ENCODE results near the gene FBXL7. TPM values are rescaled to one million over a fixed set of nuclear protein-coding genes. Genes with fewer than 3 reads are reported as not detected.

FBXL7 gene
- total and polyA plus RNA-seq, 2 experiments from 2014 or later = 4.5 to 15.2 TPM

DNA sequence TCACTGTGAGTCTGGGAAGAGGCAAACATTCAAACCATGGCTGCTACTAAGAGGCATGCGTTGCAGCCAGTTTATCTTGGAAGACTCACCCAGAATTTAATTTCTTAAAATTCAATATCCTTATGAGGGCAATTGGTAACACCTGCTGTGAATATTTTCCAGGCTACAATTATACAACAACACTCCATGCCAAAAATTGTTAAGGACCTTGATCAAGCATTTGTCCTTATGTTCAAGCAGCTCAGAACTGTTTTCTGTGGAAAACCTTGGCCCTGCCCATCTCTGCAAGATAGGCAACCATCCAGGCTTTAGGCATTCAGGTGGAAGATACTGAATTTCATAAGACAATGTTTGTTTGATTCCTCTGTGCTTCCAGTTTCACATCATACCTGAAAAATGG lies 327.8 kb downstream of the FBXL7 start (continued):
- TF ChIP-seq ETS1 (IDR thresholded peaks at IDR 0.05) = no peak

DNA sequence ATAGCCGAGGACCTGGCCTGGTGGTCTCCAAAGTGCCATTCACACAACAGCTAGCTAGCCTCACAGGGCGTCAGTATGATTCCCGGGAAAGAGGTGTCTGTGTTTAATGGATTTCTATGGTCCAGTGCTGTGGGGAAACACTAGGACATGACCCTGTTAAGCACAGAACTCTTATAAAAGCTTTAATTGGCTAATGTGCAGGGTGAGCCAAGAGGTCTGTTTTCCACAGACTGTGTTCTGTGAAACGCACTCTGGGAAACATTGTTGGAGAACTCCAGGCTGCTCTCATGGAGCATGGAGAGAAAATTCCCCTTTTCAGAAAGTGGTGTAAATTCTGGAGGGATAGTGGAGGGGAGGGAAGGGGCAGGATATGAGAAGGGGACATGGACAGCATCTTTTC lies 331.4 kb downstream of the FBXL7 start:
- no peaks in the 10 kb centered on the region for H3K36me3 Mint-ChIP-seq (ENCODE audit: low read depth)
- no peak overlapping the region for H3K4me3 Mint-ChIP-seq
- ATAC-seq = no peak
- peaks cover 2% of the 10 kb centered on the region for H3K27me3 Mint-ChIP-seq (ENCODE audit: insufficient read depth, low read depth, poor library complexity)
- no peak for DNase-seq (ENCODE audit: low spot score)
- no peaks in the 10 kb centered on the region for H3K9me3 Mint-ChIP-seq
- Histone ChIP-seq H3K4me2 (no peak overlapping the region), H3K4me3 (no peak overlapping the region), H2AFZ (no peak overlapping the region), H3K27ac (ENCODE audit: low read depth) (no peak overlapping the region), H3K36me3 (ENCODE audit: insufficient read depth) (no peaks in the 10 kb centered on the region), H4K20me1 (replicated peaks; ENCODE audit: insufficient read depth) (no peaks in the 10 kb centered on the region), H3F3A (replicated peaks; ENCODE audit: low read depth) (no peaks in the 10 kb centered on the region), H3K9me2 (ENCODE audit: insufficient read depth) (0 out of 2 replicates have a peak, but pooled peaks cover 4% of the 10 kb centered on the region), H3K27me3 (ENCODE audit: insufficient read depth) (no peaks in the 10 kb centered on the region), H3K79me2 (replicated peaks; ENCODE audit: insufficient read depth) (no peaks in the 10 kb centered on the region; the same call in 1 of the 2 replicates), H3K4me1 (ENCODE audit: insufficient read depth) (peaks cover 18% of the 10 kb centered on the region)
- H3K4me1 Mint-ChIP-seq = peaks cover 28% of the 10 kb centered on the region
- no peak overlapping the region for H3K27ac Mint-ChIP-seq
- TF ChIP-seq POLR2AphosphoS5 (IDR thresholded peaks at IDR 0.05; ENCODE audit: low read depth) (no peak), ZNF114 (CRISPR knock-in tag; IDR thresholded peaks at IDR 0.05) (no peak)
- TF ChIP-seq, protein P1, sequence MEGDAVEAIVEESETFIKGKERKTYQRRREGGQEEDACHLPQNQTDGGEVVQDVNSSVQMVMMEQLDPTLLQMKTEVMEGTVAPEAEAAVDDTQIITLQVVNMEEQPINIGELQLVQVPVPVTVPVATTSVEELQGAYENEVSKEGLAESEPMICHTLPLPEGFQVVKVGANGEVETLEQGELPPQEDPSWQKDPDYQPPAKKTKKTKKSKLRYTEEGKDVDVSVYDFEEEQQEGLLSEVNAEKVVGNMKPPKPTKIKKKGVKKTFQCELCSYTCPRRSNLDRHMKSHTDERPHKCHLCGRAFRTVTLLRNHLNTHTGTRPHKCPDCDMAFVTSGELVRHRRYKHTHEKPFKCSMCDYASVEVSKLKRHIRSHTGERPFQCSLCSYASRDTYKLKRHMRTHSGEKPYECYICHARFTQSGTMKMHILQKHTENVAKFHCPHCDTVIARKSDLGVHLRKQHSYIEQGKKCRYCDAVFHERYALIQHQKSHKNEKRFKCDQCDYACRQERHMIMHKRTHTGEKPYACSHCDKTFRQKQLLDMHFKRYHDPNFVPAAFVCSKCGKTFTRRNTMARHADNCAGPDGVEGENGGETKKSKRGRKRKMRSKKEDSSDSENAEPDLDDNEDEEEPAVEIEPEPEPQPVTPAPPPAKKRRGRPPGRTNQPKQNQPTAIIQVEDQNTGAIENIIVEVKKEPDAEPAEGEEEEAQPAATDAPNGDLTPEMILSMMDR (conservative IDR thresholded peaks at IDR 0.05; ENCODE audit: low read depth in 2 of 2) = no peak

DNA sequence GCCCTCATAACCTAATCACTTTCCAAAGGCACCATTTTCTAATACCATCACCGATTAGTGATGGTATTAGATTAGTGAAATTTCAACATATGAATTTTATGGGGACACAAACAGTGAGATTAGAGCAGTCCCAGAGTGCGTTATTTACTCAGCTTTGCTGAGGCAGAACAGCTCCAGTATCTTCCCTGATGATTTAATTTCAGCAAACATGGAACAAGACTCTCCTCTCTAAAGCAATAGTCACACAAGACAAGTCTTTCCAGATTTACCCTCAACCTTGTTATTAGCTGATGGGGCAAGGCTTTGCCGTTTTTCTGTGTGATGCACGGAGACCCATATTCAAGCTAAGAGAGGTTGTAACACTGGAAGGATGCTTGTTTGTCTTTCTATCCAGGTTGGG lies 333.4 kb downstream of the FBXL7 start:
- Mint-ChIP-seq H3K27ac (no peak overlapping the region; the same call in 1 of the 2 replicates), H3K36me3 (ENCODE audit: low read depth) (no peaks in the 10 kb centered on the region), H3K9me3 (no peaks in the 10 kb centered on the region), H3K4me3 (no peak overlapping the region), H3K27me3 (ENCODE audit: insufficient read depth, low read depth, poor library complexity) (peaks cover 2% of the 10 kb centered on the region), H3K4me1 (peaks cover 18% of the 10 kb centered on the region)
- Histone ChIP-seq H3F3A (replicated peaks; ENCODE audit: low read depth) (no peaks in the 10 kb centered on the region), H3K4me1 (ENCODE audit: insufficient read depth) (peaks cover 18% of the 10 kb centered on the region), H3K4me2 (no peak overlapping the region), H3K79me2 (replicated peaks; ENCODE audit: insufficient read depth) (no peaks in the 10 kb centered on the region; the same call in 1 of the 2 replicates), H3K9me2 (ENCODE audit: insufficient read depth) (0 out of 2 replicates have a peak, but pooled peaks cover 4% of the 10 kb centered on the region), H3K36me3 (ENCODE audit: insufficient read depth) (no peaks in the 10 kb centered on the region), H3K27me3 (ENCODE audit: insufficient read depth) (no peaks in the 10 kb centered on the region), H3K27ac (ENCODE audit: low read depth) (no peak overlapping the region), H2AFZ (no peak overlapping the region), H3K4me3 (no peak overlapping the region), H4K20me1 (replicated peaks; ENCODE audit: insufficient read depth) (no peaks in the 10 kb centered on the region)
- ATAC-seq (no peak), DNase-seq (ENCODE audit: low spot score) (no peak)
- TF ChIP-seq, protein P1 (conservative IDR thresholded peaks at IDR 0.05; ENCODE audit: low read depth in 2 of 2) = no peak
- TF ChIP-seq JUNB (IDR thresholded peaks at IDR 0.05; ENCODE audit: unreplicated experiment) (no peak), EZH2 (IDR thresholded peaks at IDR 0.05; ENCODE audit: low read depth, unreplicated experiment) (no peak), CREB1 (CRISPR knock-in tag; IDR thresholded peaks at IDR 0.05; ENCODE audit: low read depth) (no peak), NANOG (IDR thresholded peaks at IDR 0.05; ENCODE audit: borderline replicate concordance) (no peak), ZNF114 (CRISPR knock-in tag; IDR thresholded peaks at IDR 0.05) (no peak), EZH2phosphoT487 (IDR thresholded peaks at IDR 0.05; ENCODE audit: unreplicated experiment) (no peak), STAT1 (IDR thresholded peaks at IDR 0.05; ENCODE audit: unreplicated experiment) (no peak), ETS1 (IDR thresholded peaks at IDR 0.05) (no peak), POLR2AphosphoS5 (IDR thresholded peaks at IDR 0.05; ENCODE audit: low read depth) (no peak)
- TF ChIP-seq, protein P2, sequence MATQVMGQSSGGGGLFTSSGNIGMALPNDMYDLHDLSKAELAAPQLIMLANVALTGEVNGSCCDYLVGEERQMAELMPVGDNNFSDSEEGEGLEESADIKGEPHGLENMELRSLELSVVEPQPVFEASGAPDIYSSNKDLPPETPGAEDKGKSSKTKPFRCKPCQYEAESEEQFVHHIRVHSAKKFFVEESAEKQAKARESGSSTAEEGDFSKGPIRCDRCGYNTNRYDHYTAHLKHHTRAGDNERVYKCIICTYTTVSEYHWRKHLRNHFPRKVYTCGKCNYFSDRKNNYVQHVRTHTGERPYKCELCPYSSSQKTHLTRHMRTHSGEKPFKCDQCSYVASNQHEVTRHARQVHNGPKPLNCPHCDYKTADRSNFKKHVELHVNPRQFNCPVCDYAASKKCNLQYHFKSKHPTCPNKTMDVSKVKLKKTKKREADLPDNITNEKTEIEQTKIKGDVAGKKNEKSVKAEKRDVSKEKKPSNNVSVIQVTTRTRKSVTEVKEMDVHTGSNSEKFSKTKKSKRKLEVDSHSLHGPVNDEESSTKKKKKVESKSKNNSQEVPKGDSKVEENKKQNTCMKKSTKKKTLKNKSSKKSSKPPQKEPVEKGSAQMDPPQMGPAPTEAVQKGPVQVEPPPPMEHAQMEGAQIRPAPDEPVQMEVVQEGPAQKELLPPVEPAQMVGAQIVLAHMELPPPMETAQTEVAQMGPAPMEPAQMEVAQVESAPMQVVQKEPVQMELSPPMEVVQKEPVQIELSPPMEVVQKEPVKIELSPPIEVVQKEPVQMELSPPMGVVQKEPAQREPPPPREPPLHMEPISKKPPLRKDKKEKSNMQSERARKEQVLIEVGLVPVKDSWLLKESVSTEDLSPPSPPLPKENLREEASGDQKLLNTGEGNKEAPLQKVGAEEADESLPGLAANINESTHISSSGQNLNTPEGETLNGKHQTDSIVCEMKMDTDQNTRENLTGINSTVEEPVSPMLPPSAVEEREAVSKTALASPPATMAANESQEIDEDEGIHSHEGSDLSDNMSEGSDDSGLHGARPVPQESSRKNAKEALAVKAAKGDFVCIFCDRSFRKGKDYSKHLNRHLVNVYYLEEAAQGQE (IDR thresholded peaks at IDR 0.05; ENCODE audit: unreplicated experiment) = no peak
